ENCODE measurements around the gene NELFCD. TPM values are rescaled to one million over a fixed set of nuclear protein-coding genes. Genes with fewer than 3 reads are reported as not detected.

NELFCD gene
- total and polyA plus RNA-seq, 10 of the 15 experiments (the other 5 are each of a cell fraction or from before 2014, with no cell fraction given), result 8.9 to 109 (median 82.9) TPM

DNA sequence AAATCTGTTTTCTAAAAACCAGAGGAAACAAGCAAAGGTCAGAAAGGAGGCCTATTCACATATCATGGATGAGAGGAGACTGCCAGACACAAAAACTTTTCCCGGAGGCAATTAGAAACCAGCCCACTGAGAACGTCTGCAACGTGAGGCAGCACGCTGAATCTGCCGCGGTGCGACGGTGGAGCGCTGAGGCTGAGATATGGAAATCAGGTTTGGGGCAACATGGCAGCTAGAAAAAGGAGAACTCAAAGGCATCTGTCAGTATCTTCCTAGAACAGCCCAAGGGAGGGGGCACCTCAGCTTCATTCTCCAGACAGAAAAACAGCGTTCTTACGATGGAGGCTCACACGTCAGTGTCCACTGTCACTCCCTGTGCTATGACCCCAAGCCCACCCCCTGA lies 56.3 kb downstream of the NELFCD start (continued):
- no peak for TF ChIP-seq E4F1 (IDR thresholded peaks at IDR 0.05; ENCODE audit: borderline replicate concordance, partially characterized antibody)
- TF ChIP-seq SKIL (IDR thresholded peaks at IDR 0.05; ENCODE audit: low read depth, poor library complexity, severe bottlenecking), result no peak

GRCh38 chr20:59039233-59039632 lies 58.2 kb downstream of the NELFCD start:
- peaks cover 67% of the 10 kb centered on the region for H3K79me2 ChIP-seq (ENCODE audit: control insufficient read depth, insufficient read depth, low read length)
- SMC1A ChIA-PET (ENCODE audit: uncharacterized antibody, unreplicated experiment), result interaction anchor here (1.6 kb wide), 1 partner anchor 17 kb away, joined by 4 read pairs; no protein-coding TSS in a partner anchor

More at GRCh38 chr20:59039233-59039632, 58.2 kb downstream of the NELFCD start:
- Histone ChIP-seq H3K27ac (ENCODE audit: control insufficient read depth, insufficient read depth) (peak overlapping the region; percentile 11; the same call in 1 of the 2 replicates), H4K20me1 (ENCODE audit: control insufficient read depth, insufficient read depth) (no peaks in the 10 kb centered on the region; the same call in 1 of the 2 replicates), H3K4me1 (ENCODE audit: control insufficient read depth, insufficient read depth, low read length) (peaks cover 13% of the 10 kb centered on the region), H2AFZ (ENCODE audit: control insufficient read depth, low read depth, low read length) (no peak overlapping the region), H3K36me3 (ENCODE audit: control insufficient read depth in 2 of 2, insufficient read depth in 2 of 2, low read length in 1 of 2) (peaks cover 9 to 28% of the 10 kb centered on the region in 2 experiments), H3K9ac (ENCODE audit: control insufficient read depth, insufficient read depth, low read length) (no peak overlapping the region; the same call in 1 of the 2 replicates), H3K4me2 (ENCODE audit: control insufficient read depth, insufficient read depth) (peak overlapping the region; percentile 30; the same call in 1 of the 2 replicates), H3K9me3 (replicated peaks; ENCODE audit: control insufficient read depth, insufficient read depth, low read length) (no peaks in the 10 kb centered on the region), H3K4me3 (peak overlapping the region; percentile 89), H3K27me3 (replicated peaks in 1 of 2; ENCODE audit: control insufficient read depth in 2 of 2, insufficient read depth in 2 of 2, low read length in 1 of 2) (no peaks in the 10 kb centered on the region)
- WGBS (ENCODE audit: insufficient coverage, insufficient replicate concordance, low lambda C conversion rate, missing lambda C conversion rate), result 4% methylated on average over 1 of the region's 1 CpG
- CTCF ChIA-PET, result no interaction called here
- DNase-seq (ENCODE audit: low read depth, low spot score), result no peak
- POLR2A ChIA-PET, result interaction anchor here (1.1 kb wide), 1 partner anchor 57 kb away, joined by 3 read pairs; no protein-coding TSS in a partner anchor
- no peak for FAIRE-seq
- RAD21 ChIA-PET (ENCODE audit: unreplicated experiment), result interaction anchor here (0.7 kb wide), 1 partner anchor 60 kb away, joined by 4 read pairs; no protein-coding TSS in a partner anchor
- ATAC-seq, result no peak
- in situ Hi-C loops (cut with MboI) (no loop called here), intact Hi-C loops (cut with micrococcal nuclease; ENCODE audit: unreplicated experiment) (loop anchor here (10.0 kb wide), 2 partner anchors 54 to 384 kb away; partner anchors contain the start of genes NELFCD and STX16)
- TF ChIP-seq E2F8 (IDR thresholded peaks at IDR 0.05; ENCODE audit: low read depth, partially characterized antibody) (no peak), ZBTB11 (CRISPR knock-in tag; IDR thresholded peaks at IDR 0.05) (no peak)
- TF ChIP-seq, protein P1, sequence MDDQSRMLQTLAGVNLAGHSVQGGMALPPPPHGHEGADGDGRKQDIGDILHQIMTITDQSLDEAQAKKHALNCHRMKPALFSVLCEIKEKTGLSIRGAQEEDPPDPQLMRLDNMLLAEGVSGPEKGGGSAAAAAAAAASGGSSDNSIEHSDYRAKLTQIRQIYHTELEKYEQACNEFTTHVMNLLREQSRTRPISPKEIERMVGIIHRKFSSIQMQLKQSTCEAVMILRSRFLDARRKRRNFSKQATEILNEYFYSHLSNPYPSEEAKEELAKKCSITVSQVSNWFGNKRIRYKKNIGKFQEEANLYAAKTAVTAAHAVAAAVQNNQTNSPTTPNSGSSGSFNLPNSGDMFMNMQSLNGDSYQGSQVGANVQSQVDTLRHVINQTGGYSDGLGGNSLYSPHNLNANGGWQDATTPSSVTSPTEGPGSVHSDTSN (IDR thresholded peaks at IDR 0.05; ENCODE audit: insufficient replicate concordance, low read depth, low read length), result no peak
- TF ChIP-seq, protein P2, sequence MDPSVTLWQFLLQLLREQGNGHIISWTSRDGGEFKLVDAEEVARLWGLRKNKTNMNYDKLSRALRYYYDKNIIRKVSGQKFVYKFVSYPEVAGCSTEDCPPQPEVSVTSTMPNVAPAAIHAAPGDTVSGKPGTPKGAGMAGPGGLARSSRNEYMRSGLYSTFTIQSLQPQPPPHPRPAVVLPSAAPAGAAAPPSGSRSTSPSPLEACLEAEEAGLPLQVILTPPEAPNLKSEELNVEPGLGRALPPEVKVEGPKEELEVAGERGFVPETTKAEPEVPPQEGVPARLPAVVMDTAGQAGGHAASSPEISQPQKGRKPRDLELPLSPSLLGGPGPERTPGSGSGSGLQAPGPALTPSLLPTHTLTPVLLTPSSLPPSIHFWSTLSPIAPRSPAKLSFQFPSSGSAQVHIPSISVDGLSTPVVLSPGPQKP (IDR thresholded peaks at IDR 0.05; ENCODE audit: low read depth, low read length), result no peak
- BruUV-seq (replicated peaks), result no TSS peak
